Activated T-helper 1 cell treated with anti-CD3 and anti-CD28 coated beads, Interleukin-2, amount 50 U/mL, for 16 hours (primary cell): ENCODE measurements around the gene MRPL1.
"Not testable (repeated sequence)": the region's sequence is repeated elsewhere in the genome, so short reads cannot be mapped to it uniquely, and the experiment has no call there.

Experiments
- DNase-seq, 2 donors: peaks; one replicate each; pipeline ENCODE4 v3.0.0-alpha.2; 2020; ENCODE audit warnings: low read depth in 1 of 2, low spot score in 1 of 2

MRPL1 gene

GRCh38 chr4:77849278-77849965, 13.2 kb upstream of the MRPL1 start:
- DNase-seq, result no peak

GRCh38 chr4:77852892-77853495, 9.6 kb upstream of the MRPL1 start:
- peak; percentile 21 to 47 for DNase-seq

DNA sequence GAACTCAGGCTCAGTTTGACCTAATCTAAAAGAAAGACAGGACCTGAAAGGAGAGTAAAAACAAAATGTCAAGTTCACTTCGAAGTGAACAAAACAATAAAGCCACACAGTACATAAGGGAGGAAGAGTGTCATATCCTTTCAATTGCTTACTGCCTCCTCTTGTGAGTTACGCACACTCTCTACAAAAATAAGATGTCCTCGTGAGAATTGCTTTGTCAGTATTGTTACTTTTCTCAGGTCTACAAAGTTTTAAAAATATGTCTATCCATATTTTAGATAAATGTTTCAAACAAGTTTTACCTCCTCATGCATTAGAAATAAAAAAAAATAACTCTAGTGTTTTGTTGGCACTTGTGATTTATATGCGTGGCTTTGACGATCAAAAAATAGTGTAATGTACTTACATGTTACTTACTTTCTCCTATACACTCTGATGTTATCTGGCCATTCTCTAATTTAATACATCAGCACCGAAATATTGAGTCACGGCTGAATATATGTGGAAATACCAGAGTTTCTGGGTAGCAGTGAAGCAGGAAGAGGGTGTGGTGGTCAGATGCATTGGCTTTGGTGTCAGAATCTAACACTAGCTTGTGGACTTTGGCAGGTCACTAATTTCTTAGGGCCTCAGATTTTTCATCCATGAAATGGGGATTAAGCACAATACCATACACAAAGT, 8.1 kb upstream of the MRPL1 start:
- no peak for DNase-seq

DNA sequence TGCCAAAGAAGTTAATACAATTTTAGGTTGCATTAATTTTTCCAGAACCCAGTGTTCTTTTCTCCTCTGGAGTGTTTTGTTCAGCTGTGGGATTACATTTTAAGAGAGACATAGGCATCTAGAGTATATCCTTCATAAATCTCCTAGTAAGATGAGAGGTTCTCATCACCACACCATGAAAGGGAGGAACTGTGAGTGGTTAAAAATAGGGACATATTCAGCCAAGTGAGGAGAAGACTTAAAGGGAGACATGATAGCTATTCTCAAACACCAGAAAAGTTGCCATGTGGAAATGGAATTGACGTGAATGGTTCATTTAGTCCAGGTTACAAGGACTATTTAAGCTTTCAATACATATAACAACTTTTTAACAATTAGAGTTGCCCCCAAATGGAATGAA, 6.5 kb upstream of the MRPL1 start:
- no peak for DNase-seq

- DNase-seq, result no peak
These were observed 3.4 kb upstream of the MRPL1 start for GRCh38 chr4:77859256-77859655.

GRCh38 chr4:77861495-77861894, 1.1 kb upstream of the MRPL1 start:
- no peak for DNase-seq

DNA sequence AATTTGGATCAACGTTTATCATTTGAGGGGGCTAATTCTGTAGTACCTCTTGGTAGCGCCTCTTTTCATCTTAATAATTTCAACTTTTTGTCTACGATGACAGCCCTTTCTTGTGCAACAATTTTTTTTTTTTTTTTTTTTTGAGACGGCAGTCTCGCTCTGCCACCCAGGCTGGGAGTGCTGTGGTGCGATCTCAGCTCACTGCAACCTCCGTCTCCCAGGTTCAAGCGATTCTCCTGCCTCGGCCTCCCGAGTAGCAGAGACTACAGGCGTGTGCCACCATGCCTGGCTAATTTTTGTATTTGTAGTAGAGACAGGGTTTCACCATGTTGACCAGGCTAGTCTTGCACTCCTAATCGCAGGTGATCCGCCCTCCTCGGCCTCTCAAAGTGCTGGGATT, 711 bp downstream of the MRPL1 start:
- not testable (repeated sequence) for DNase-seq

DNA sequence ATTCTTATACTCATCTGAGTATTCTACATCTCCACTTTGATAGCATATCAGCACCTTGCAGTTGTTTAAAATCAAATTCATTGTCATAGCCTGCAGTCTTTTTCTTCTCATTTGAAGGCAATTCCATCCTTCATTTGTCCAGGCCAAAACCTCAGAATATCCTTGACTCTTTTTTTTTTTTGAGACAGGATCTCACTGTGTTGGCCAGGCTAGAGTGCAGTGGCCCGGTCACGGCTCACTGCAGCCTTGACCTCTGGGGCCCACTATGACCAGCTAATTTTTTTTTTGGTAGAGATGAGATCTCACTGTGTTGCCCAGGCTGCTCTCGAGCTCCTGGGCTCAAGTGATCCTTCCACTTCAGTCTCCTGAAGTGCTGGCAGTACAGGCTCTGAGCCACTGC, 2.6 kb downstream of the MRPL1 start:
- DNase-seq, result no peak

- no peak for DNase-seq
These were observed 10.3 kb downstream of the MRPL1 start for GRCh38 chr4:77872723-77873445.

DNA sequence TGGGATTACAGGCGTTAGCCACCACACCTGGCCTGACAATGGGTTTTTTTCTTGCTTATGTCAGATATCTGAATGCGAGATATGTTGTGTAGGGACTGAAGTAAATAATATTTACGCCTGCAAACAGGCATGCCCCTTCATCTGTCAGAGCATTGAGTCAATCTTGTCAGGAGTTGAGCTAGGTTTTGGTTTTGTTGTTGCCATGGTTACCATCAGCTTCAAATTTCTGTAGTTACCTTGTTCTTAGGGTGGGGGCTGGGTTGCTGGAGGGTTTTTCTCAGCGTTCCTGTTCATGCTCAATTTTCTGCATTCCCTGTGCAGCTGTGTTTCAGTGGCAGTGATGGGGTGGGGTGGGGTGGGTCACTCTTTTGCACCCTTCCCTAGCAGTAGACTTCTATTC, 14.5 kb downstream of the MRPL1 start:
- DNase-seq, result no peak

GRCh38 chr4:77877771-77878565, 15.3 kb downstream of the MRPL1 start:
- DNase-seq, result no peak

DNA sequence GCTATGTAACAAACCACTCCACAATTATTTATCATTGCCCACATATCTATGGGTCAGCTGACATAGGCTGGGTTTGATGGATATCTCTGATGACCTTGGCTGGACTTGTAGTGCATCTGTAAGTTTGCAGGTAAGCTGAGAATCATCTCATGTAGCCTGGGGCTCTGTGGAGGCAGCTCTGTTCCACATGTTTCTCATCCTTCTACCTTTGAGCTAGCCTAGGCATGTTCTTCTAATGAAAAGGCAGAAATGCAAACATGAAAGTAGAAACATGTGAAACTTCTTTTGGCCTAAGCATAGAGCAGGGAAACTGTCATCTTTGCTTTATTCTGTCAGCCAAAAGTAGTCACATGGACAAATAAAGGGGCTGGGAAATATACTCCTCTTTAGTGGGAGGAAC, 18.2 kb downstream of the MRPL1 start:
- no peak for DNase-seq

DNA sequence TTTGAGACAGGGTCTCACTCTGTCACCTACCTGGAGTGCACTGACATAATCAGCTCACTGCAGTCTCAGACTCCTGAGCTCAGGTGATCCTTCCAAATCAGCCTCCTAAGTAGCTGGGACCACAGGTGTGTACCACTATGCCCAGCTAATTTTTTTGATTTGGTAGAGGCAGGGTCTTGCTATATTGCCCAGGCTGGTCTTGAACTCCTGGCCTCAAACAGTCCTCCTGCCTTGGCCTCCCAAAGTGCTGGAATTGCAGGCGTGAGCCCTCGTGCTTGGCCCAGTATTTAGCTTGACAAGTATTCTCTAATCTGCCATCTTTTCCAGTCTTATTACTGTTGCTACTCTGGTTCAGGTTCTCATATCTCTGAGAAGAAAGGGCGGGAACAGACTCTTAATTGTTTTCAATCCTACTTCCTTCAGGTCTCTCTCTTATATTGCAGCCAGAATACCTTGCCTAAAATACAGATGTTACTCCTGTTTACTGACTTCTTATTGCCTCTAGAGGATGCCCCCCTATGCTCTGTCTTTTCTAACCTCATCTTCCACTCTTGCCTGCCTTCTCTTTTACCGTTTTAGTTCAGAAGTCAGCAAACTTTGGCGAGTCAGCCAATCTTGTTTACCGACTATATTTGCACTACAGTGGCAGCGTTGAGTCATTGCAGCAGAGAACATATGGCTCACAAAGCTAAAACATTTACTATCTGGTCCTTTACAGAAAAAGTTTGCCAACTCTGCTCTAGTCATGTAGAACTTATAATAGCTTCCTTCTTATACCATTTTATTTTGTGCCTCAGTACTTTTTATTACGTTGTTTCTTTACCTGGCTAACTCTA, 19.0 kb downstream of the MRPL1 start:
- no peak for DNase-seq

GRCh38 chr4:77893451-77893850, 30.8 kb downstream of the MRPL1 start:
- DNase-seq, result no peak

DNA sequence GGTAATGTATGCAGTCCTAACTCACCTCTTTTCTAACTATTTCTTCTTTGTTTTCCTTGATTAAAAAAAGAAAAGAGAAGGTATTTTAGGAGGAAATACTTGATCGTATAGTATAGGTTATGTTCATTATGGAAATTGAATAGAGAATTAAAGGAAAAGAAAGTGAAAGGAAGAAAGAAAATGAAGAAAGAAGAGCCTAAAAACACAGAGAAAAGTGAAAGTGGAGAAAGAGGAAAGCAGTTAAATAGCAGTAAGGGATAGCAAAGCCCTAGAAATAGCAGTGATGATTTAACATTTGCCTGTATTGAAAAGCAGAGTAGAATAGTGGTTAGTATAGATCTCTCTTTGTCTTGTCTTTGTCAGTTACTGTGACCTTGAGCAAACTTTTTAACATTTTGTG, 37.0 kb downstream of the MRPL1 start:
- no peak for DNase-seq

DNA sequence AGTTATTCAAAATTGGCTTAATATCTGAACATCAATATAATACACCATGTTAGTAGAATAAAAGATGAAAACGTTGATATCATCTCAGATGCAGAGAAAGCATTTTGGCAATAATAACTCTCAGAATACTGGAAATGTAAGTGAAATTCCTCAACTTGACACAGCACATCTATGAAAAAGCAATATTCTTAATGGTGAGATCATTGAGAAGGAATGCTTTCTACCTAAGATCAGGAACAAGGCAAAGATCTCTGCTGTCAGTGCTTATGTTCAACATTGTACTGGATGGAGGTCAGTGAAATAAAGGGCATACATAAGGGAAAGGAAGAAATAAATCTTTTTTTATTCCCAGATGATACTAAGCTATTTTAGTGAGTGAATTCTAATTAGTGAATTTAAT, 40.6 kb downstream of the MRPL1 start:
- no peak for DNase-seq

DNA sequence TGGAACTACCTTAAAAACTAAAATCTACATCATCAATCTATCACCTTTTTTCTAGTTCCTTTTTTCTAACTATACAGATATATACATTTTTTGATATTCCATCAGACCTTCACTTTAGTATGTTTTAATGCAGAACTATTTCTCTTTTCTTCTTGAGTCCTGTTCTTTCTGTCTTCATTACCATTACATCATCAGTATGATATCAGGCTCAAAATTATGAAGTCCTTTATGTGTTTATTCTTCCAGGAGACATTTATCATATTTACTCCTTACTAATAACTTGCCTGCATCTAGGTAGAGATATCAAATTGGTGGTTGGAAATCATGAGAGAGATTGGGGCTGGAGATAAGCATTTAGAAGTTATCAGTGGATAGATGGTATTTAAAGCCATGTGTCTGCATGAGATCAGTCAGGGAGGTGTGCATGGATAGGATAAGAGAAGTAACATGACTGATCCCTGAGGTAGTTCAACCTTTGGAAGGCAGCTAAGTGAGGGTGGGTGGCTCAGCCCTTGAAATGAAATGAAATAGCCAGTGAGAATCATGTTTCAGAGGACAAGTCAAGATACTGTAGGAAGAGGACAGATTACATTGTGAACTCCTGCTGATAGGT, 43.1 kb downstream of the MRPL1 start:
- DNase-seq, result no peak

DNA sequence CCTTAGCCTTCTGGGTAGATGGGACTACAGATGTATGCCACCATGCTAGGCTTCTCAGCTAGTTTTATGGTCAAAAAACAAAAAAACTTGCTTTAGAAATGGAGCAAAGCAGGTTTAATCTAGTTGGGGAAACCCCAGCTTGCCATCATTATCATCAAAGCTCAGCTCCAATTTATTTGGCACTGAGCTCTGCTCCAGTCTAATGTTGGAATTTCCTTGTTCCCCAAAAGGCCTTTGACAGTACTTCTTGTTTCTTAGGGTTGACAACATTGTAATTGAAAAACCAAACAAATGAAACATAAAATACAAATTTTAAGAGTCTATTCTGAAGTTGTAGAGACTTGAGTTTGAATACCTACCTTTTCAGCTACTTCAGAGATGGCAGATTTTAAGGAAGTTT, 48.0 kb downstream of the MRPL1 start:
- no peak for DNase-seq

- DNase-seq, result no peak
These were observed 48.5 kb downstream of the MRPL1 start for GRCh38 chr4:77911091-77911490.
